GM12801 (cell line): ENCODE measurements around the gene PRKG1.

Experiments used
- CTCF ChIP-seq: IDR thresholded peaks from one replicate; pipeline ENCODE4 v1.5.1; 2011; ENCODE audit warnings: control low read depth; ENCODE audit not compliant: insufficient read length; ENCODE audit errors: extremely low read depth

Gene PRKG1

GRCh38 chr10:52028523-52028858 lies 954.2 kb downstream of the PRKG1 start:
- no peak for TF ChIP-seq CTCF

GRCh38 chr10:52029628-52030027 lies 955.3 kb downstream of the PRKG1 start:
- TF ChIP-seq CTCF, result no peak

GRCh38 chr10:52030051-52030790 lies 955.9 kb downstream of the PRKG1 start:
- no peak for TF ChIP-seq CTCF

- TF ChIP-seq CTCF, result no peak
These were observed 956.7 kb downstream of the PRKG1 start for GRCh38 chr10:52030975-52031374.

- TF ChIP-seq CTCF, result no peak
These were observed 957.5 kb downstream of the PRKG1 start for GRCh38 chr10:52031771-52032170.

GRCh38 chr10:52032681-52033629 lies 958.7 kb downstream of the PRKG1 start:
- no peak for TF ChIP-seq CTCF

- no peak for TF ChIP-seq CTCF
These were observed 966.2 kb downstream of the PRKG1 start for GRCh38 chr10:52040486-52040885.
